ENCODE results near the gene FCHO1. TPM values are rescaled to one million over a fixed set of nuclear protein-coding genes. Genes with fewer than 3 reads are reported as not detected.

The FCHO1 gene
- total RNA-seq, 2 experiments from 2014 or later, result 35.8 to 38.7 TPM

DNA sequence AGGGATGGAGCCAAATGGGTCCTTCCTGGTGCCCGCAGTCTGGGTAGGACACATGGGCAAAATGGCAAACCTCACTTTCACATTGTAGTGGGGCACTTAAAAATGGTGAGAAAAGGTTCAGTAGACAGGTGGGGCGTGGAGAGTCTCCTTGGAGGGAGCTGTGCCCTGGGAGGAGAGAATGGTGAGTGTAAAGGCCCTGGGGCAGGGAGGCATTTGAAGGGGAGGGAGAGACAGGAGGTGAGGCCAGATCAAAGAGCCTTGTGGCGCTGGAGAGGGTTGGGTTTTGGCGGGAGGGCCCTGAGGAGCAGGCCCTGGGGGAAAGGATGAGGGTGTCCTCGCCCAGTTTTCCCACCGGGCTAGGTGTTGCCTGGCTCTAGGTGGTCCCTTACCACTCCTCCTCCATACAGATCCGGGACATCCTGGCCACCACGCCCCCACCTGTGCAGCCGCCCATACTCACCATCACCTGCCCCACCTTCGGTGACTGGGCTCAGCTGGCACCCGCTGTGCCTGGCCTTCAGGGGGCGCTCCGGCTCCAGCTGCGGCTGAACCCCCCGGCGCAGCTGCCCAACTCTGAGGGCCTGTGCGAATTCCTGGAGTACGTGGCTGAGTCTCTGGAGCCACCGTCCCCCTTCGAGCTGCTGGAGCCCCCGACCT, 25.7 kb upstream of the FCHO1 start:
- no peaks in the 10 kb centered on the region for H3K9me3 Mint-ChIP-seq
- no peak for DNase-seq
- peaks cover 17% of the 10 kb centered on the region for H3K4me1 Mint-ChIP-seq
- no peaks in the 10 kb centered on the region for H3K27me3 Mint-ChIP-seq
- no peak overlapping the region for H3K4me3 Mint-ChIP-seq
- peaks cover 26% of the 10 kb centered on the region for H3K36me3 Mint-ChIP-seq
- H3K27ac Mint-ChIP-seq, result no peak overlapping the region

DNA sequence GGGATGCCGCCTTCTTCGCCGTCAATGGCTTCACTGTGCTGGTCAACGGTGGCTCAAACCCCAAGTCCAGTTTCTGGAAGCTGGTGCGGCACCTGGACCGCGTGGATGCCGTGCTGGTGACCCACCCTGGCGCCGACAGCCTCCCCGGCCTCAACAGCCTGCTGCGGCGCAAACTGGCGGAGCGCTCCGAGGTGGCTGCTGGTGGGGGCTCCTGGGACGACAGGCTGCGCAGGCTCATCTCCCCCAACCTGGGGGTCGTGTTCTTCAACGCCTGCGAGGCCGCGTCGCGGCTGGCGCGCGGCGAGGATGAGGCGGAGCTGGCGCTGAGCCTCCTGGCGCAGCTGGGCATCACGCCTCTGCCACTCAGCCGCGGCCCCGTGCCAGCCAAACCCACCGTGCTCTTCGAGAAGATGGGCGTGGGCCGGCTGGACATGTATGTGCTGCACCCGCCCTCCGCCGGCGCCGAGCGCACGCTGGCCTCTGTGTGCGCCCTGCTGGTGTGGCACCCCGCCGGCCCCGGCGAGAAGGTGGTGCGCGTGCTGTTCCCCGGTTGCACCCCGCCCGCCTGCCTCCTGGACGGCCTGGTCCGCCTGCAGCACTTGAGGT, 25.0 kb upstream of the FCHO1 start:
- no peak for DNase-seq
- Mint-ChIP-seq H3K4me3 (no peak overlapping the region), H3K9me3 (no peaks in the 10 kb centered on the region), H3K36me3 (peaks cover 29% of the 10 kb centered on the region), H3K27ac (no peak overlapping the region), H3K4me1 (peaks cover 12% of the 10 kb centered on the region), H3K27me3 (no peaks in the 10 kb centered on the region)

DNA sequence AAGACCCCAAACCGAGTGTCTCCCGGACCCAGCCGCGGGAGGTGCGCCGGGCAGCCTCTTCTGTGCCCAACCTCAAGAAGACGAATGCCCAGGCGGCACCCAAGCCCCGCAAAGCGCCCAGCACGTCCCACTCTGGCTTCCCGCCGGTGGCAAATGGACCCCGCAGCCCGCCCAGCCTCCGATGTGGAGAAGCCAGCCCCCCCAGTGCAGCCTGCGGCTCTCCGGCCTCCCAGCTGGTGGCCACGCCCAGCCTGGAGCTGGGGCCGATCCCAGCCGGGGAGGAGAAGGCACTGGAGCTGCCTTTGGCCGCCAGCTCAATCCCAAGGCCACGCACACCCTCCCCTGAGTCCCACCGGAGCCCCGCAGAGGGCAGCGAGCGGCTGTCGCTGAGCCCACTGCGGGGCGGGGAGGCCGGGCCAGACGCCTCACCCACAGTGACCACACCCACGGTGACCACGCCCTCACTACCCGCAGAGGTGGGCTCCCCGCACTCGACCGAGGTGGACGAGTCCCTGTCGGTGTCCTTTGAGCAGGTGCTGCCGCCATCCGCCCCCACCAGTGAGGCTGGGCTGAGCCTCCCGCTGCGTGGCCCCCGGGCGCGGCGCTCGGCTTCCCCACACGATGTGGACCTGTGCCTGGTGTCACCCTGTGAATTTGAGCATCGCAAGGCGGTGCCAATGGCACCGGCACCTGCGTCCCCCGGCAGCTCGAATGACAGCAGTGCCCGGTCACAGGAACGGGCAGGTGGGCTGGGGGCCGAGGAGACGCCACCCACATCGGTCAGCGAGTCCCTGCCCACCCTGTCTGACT, 24.1 kb upstream of the FCHO1 start:
- Mint-ChIP-seq H3K36me3 (peaks cover 31% of the 10 kb centered on the region), H3K4me1 (peaks cover 8% of the 10 kb centered on the region)

DNA sequence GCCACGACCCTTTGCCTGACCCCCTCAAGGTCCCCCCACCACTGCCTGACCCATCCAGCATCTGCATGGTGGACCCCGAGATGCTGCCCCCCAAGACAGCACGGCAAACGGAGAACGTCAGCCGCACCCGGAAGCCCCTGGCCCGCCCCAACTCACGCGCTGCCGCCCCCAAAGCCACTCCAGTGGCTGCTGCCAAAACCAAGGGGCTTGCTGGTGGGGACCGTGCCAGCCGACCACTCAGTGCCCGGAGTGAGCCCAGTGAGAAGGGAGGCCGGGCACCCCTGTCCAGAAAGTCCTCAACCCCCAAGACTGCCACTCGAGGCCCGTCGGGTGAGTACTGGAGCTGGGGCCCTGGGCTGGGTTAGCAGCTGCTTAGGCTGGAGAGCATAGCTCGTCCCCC, 23.4 kb upstream of the FCHO1 start:
- no peaks in the 10 kb centered on the region for H3K27me3 Mint-ChIP-seq
- peaks cover 28% of the 10 kb centered on the region for H3K36me3 Mint-ChIP-seq
- H3K27ac Mint-ChIP-seq, result no peak overlapping the region
- no peak overlapping the region for H3K4me3 Mint-ChIP-seq
- H3K9me3 Mint-ChIP-seq, result no peaks in the 10 kb centered on the region
- no peak for DNase-seq
- H3K4me1 Mint-ChIP-seq, result peaks cover 7% of the 10 kb centered on the region

More for the DNA sequence above, 24.1 kb upstream of the FCHO1 start:
- Mint-ChIP-seq H3K9me3 (no peaks in the 10 kb centered on the region), H3K27ac (no peak overlapping the region), H3K27me3 (no peaks in the 10 kb centered on the region), H3K4me3 (no peak overlapping the region)
- no peak for DNase-seq

DNA sequence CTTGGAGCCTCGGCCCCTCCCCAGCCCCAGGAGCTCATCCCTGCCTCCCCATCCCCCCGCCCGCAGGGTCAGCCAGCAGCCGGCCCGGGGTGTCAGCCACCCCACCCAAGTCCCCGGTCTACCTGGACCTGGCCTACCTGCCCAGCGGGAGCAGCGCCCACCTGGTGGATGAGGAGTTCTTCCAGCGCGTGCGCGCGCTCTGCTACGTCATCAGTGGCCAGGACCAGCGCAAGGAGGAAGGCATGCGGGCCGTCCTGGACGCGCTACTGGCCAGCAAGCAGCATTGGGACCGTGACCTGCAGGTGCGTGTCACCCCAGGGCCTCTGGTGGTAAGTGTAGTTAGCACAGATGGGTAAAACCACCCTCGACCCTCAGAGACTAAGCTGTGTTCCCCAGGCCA, 18.1 kb upstream of the FCHO1 start:
- no peak for DNase-seq
- H3K27me3 Mint-ChIP-seq, result no peaks in the 10 kb centered on the region
- peaks cover 7% of the 10 kb centered on the region for H3K4me1 Mint-ChIP-seq
- no peaks in the 10 kb centered on the region for H3K9me3 Mint-ChIP-seq
- H3K36me3 Mint-ChIP-seq, result peaks cover 22% of the 10 kb centered on the region
- no peak overlapping the region for H3K4me3 Mint-ChIP-seq
- H3K27ac Mint-ChIP-seq, result no peak overlapping the region

DNA sequence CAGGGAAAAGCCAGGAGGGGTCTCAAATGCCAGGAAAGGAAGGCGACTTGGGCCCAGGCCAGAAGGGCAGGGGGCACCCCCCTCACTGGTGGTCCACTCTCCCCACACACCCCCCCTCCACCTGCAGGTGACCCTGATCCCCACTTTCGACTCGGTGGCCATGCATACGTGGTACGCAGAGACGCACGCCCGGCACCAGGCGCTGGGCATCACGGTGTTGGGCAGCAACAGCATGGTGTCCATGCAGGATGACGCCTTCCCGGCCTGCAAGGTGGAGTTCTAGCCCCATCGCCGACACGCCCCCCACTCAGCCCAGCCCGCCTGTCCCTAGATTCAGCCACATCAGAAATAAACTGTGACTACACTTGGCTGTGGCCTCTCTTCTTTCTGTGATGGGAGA, 17.1 kb upstream of the FCHO1 start:
- no peak overlapping the region for H3K4me3 Mint-ChIP-seq
- no peaks in the 10 kb centered on the region for H3K9me3 Mint-ChIP-seq
- H3K4me1 Mint-ChIP-seq, result peaks cover 8% of the 10 kb centered on the region
- DNase-seq, result no peak
- peaks cover 23% of the 10 kb centered on the region for H3K36me3 Mint-ChIP-seq
- no peak overlapping the region for H3K27ac Mint-ChIP-seq
- H3K27me3 Mint-ChIP-seq, result no peaks in the 10 kb centered on the region

DNA sequence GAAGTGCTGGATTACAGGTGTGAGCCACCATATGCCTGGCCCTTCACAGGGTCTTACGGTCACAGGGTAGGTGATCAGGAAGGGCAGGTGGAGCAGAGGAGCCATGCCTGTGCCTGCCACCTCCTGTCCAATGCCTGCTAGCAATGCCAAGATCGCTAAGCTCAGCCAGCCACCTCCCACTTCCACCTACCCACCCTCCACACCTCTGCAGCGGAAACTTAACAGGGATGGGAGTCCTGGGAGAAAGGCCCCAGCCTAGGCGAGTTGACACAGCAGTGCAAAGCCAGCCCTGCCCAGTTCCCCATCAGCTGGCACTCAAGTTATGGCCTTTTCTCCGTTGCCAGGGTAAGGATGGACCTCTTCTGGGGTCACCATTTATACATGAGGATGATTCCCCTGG, 15.9 kb upstream of the FCHO1 start:
- DNase-seq, result no peak
- peaks cover 9% of the 10 kb centered on the region for H3K4me1 Mint-ChIP-seq
- H3K36me3 Mint-ChIP-seq, result peaks cover 20% of the 10 kb centered on the region
- no peak overlapping the region for H3K4me3 Mint-ChIP-seq
- no peaks in the 10 kb centered on the region for H3K9me3 Mint-ChIP-seq
- no peak overlapping the region for H3K27ac Mint-ChIP-seq
- H3K27me3 Mint-ChIP-seq, result no peaks in the 10 kb centered on the region

DNA sequence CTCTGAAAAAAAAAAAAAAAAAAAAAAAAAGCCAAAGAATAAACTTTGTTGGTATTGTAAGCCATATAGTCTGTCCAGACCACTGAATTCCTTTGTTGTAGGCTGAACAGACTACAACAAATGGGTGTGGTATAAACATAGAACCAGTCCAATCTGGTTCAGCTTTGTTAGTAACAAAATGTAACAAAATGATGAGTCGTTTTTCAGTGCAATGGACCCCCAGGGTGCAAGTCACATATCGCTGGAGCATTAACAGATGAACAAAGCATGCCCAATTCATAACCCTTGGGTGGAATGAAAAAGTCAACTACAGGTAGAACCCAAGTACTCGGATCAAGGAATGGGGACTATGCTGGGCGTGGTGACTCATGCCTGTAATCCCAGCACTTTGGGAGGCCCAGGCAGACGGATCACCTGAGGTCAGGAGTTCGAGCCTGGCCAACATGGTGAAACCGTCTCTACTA, 13.6 kb upstream of the FCHO1 start:
- H3K27ac Mint-ChIP-seq, result no peak overlapping the region
- H3K4me1 Mint-ChIP-seq, result peaks cover 2% of the 10 kb centered on the region
- no peaks in the 10 kb centered on the region for H3K27me3 Mint-ChIP-seq

DNA sequence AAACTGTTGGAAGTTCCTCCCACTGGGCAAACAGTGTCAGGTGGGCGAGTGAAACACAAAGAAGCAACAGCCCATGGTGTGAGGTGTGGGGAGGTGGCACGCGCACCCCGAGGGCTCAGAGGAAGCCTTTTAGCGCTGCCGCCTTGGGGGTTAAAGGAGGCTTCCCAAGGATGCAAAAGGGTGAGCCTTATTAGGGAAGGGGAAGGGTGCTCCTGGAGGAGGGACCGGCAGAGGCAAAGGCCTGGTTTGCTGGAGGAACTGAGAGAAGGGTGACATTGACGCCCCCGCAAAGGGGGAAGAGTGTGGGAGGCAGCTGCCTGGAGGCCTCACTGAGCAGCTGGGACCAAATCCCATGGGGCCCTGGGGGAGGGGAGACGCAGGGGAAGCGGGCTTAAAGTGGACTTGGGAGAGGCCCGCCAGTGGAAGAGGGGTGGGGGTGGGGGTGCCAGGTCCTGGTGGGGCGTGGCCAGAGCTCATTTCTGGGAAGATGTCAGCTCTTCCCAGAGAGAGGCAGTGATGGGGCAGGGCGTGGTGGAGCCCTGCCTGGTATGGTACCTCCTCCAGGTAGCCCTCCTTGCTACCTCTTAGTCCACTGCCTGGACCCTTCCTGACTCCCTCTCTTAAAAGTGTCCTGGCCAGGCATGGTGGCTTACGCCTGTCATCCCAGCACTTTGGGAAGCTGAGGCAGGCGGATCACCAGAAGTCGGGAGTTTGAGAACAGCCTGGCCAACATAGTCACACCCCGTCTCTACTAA, 12.0 kb upstream of the FCHO1 start:
- DNase-seq, result no peak
- peaks cover 2% of the 10 kb centered on the region for H3K4me1 Mint-ChIP-seq
- no peaks in the 10 kb centered on the region for H3K9me3 Mint-ChIP-seq
- H3K36me3 Mint-ChIP-seq, result peaks cover 6% of the 10 kb centered on the region
- no peak overlapping the region for H3K4me3 Mint-ChIP-seq
- H3K27me3 Mint-ChIP-seq, result no peaks in the 10 kb centered on the region
- H3K27ac Mint-ChIP-seq, result peak overlapping the region; percentile 34

More for the DNA sequence above, 13.6 kb upstream of the FCHO1 start:
- no peak for DNase-seq
- Mint-ChIP-seq H3K4me3 (no peak overlapping the region), H3K9me3 (no peaks in the 10 kb centered on the region), H3K36me3 (peaks cover 6% of the 10 kb centered on the region)

DNA sequence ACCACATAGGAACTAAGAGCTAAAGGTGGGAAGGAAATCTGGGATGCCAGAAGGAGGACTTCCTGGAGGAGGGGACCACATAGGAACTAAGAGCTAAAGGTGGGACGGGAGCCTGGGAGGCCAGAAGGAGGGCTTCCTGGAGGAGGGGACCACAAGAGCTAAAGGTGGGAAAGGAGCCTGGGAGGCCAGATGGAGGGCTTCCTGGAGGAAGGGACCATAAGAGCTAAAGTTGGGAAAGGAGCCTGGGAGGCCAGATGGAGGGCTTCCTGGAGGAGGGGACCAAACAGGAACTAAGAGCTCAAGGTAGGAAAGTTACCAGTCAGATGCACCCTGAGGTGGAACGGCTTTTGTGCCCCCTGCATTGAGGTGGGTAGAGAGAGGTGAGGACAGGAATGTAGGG, 9.8 kb upstream of the FCHO1 start:
- Mint-ChIP-seq H3K4me3 (no peak overlapping the region), H3K36me3 (peaks cover 3% of the 10 kb centered on the region), H3K27me3 (no peaks in the 10 kb centered on the region), H3K4me1 (peaks cover 2% of the 10 kb centered on the region), H3K27ac (no peak overlapping the region), H3K9me3 (no peaks in the 10 kb centered on the region)
- no peak for DNase-seq

DNA sequence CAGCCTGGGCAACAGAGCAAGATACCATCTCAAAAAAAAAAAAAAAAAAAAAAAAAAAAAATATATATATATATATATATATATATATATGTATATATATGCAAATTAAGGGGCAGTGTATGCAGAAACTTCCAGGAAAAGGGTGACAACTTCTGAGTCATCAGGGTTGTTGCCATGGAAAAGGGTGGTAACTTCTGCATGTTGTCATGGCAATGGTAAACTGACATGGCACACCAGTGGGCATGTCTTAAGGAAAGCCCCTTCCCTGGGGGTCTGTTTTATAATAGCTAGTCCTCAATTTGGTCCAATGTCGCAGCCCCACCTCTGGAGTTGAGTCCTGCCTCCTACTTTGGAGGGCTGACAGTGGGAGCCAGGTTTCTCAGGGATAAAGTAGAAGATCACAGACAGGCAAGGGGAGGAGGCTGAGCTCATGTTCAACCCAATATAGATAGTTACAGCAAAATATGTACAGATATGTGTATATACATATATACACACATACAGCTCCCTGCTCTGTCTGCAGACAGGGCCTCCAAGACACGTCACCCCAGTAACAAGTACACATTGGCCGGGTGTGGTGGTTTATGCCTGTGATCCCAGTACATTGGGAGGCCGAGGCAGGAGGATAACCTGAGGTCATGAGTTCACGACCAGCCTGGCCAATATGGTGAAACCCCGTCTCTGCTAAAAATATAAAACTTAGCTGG, 7.2 kb upstream of the FCHO1 start:
- Mint-ChIP-seq H3K4me3 (no peak overlapping the region), H3K36me3 (no peaks in the 10 kb centered on the region), H3K27me3 (no peaks in the 10 kb centered on the region), H3K27ac (no peak overlapping the region), H3K9me3 (no peaks in the 10 kb centered on the region), H3K4me1 (peaks cover 8% of the 10 kb centered on the region)
- DNase-seq, result peak; percentile 30

DNA sequence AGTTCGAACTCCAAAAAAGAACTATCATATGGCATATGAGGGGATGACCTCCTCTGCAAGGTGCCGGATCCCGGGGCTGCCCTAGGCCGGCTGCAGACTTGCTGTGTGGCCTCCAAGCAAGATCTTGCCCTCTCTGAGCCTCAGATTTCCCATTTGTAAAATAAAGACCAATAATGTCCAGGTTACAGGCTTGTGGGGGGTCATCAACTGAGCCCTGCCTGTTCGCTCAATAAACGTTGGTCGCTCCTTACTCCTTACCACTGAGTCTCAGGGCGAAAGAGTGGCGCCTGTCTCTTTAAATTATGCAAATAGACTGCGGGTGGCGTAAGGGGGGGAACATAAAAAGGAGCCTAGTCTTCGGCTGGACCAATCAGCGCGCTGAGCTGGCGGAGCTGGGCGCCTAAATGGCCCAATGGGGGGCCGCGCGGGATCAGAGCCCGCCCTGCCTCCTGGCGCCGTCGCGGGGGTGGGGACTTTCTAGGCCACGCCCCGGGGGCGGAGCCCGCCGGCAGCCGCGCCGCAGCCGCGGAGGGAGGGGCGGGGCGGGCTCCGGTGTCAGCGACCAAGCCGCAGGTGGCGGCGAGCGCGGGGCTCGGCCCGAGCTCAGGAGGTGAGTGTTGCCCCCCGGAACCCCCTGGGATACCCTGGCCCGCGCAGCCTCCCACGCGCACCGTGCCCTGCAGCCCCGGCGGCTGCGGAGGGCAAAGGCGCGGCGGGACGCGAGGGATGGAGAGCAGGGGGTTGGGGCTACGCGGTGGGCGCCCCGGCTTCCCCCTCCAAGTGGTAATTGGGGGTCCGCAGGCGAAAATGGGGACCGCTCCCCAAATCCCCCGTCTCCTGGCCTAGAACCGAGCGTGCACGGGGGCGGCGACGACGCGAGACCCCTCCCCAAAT, 3.8 kb upstream of the FCHO1 start:
- no peaks in the 10 kb centered on the region for H3K9me3 Mint-ChIP-seq
- H3K27me3 Mint-ChIP-seq, result no peaks in the 10 kb centered on the region
- DNase-seq, result peak; percentile 96
- peaks cover 31% of the 10 kb centered on the region for H3K4me1 Mint-ChIP-seq
- H3K36me3 Mint-ChIP-seq, result peaks cover 8% of the 10 kb centered on the region
- peak overlapping the region; percentile 74 for H3K4me3 Mint-ChIP-seq
- H3K27ac Mint-ChIP-seq, result peak overlapping the region; percentile 79

DNA sequence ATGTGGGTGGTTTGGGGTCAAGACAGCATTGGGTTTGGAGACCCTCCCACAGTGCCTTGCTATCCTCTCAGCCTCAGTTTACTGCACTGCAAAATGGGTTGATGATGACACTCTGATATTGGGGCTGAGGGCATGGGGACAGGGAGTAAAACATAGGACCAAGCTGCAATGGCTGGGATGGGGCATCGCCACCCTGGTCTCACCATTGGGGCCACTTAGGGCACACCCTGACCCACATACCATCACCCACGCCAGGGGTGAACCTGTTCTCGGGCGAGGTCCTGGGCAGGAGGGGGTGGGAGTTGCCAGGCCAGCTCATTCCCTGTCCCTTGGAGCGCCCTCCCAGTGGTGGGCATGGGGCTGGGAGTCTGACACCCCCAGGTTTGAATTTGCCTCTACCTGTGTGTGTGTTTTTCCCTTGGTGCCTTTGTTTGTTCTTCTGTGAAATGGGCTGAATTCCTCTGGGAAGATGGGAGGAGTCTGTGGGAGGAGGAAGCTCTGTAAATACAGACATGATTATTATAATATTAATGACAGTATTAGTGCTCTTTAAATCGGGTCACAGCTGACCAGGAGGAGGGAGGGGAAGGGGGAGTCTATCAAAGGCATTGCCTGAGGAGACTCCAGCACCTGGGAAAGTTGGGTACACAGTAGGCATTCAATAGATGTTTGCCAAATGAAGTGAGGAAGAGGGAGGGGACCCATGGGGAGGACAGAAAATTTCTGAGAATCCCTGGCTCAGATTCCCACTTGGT, 2.2 kb upstream of the FCHO1 start:
- Mint-ChIP-seq H3K4me1 (peaks cover 37% of the 10 kb centered on the region), H3K36me3 (peaks cover 8% of the 10 kb centered on the region)

More for the DNA sequence above, 2.2 kb upstream of the FCHO1 start:
- Mint-ChIP-seq H3K27ac (peak overlapping the region; percentile 99), H3K9me3 (no peaks in the 10 kb centered on the region), H3K27me3 (no peaks in the 10 kb centered on the region), H3K4me3 (peak overlapping the region; percentile 68)
- DNase-seq, result no peak

Measured in activated naive CD8-positive, alpha-beta T cell treated with anti-CD3 and anti-CD28 coated beads for 36 hours (primary cell).